HepG2 (cell line): ENCODE data around the gene KXD1. TPM values are rescaled to one million over a fixed set of nuclear protein-coding genes. Genes with fewer than 3 reads are reported as not detected.

Source experiments
- DNMT3B ChIP-seq: conservative IDR thresholded peaks from 2 replicates; pipeline ENCODE4 v1.6.1; 2016; ENCODE audit warnings: missing biosample characterization, control low read depth
- FLYWCH1 ChIP-seq: sonication (generic); formaldehyde crosslinking; IDR thresholded peaks from 2 replicates; pipeline ENCODE4 v1.8.1; 2023; ENCODE audit warnings: mild to moderate bottlenecking, missing genetic modification reagents
- FOXJ3 ChIP-seq: sonication (generic); formaldehyde crosslinking; IDR thresholded peaks from 2 replicates; pipeline ENCODE4 v1.4.0; 2020; ENCODE audit warnings: missing genetic modification reagents, mild to moderate bottlenecking, borderline replicate concordance
- GMEB2 ChIP-seq: IDR thresholded peaks from 2 replicates; pipeline ENCODE4 v1.6.1; 2016; ENCODE audit warnings: missing biosample characterization, missing genetic modification reagents, low read depth
- HMG20B ChIP-seq: conservative IDR thresholded peaks from 2 replicates; pipeline ENCODE4 v1.6.1; 2016; ENCODE audit warnings: missing genetic modification reagents, missing compliant biosample characterization
- HNRNPL ChIP-seq: fragments of 200-400 bp; formaldehyde crosslinking; IDR thresholded peaks from 2 replicates; pipeline ENCODE4 v1.6.1; 2017; ENCODE audit warnings: mild to moderate bottlenecking, low read depth, low read length
- KDM1A ChIP-seq: IDR thresholded peaks from 2 replicates; pipeline ENCODE4 v1.6.1; 2016; ENCODE audit warnings: missing compliant biosample characterization
- LBX2 ChIP-seq: sonication (generic); formaldehyde crosslinking; IDR thresholded peaks from 2 replicates; pipeline ENCODE4 v1.5.0; 2020; ENCODE audit warnings: missing genetic modification reagents, mild to moderate bottlenecking, borderline replicate concordance
- MXD1 ChIP-seq: sonication (generic); formaldehyde crosslinking; IDR thresholded peaks from 2 replicates; pipeline ENCODE4 v1.4.0; 2020; ENCODE audit warnings: mild to moderate bottlenecking, missing genetic modification reagents
- NCOR1 ChIP-seq: fragments of 200-600 bp; sonication (generic); IDR thresholded peaks from 2 replicates; pipeline ENCODE4 v1.7.0; 2017; ENCODE audit warnings: antibody characterized with exemption, low read length, borderline replicate concordance
- SNAPC2 ChIP-seq: sonication (generic); formaldehyde crosslinking; IDR thresholded peaks from 2 replicates; pipeline ENCODE4 v1.8.1; 2022; ENCODE audit warnings: mild to moderate bottlenecking, missing genetic modification reagents
- TEAD3 ChIP-seq: optimal IDR thresholded peaks from 2 replicates; pipeline ENCODE3; 2016; ENCODE audit warnings: borderline replicate concordance
- TRIM24 ChIP-seq: sonication (generic); formaldehyde crosslinking; IDR thresholded peaks from 2 replicates; pipeline ENCODE4 v1.8.0; 2022; ENCODE audit warnings: mild to moderate bottlenecking, missing genetic modification reagents
- YEATS4 ChIP-seq: sonication (generic); formaldehyde crosslinking; IDR thresholded peaks from 2 replicates; pipeline ENCODE4 v1.4.0; 2020; ENCODE audit warnings: missing genetic modification reagents, borderline replicate concordance
- ZBED4 ChIP-seq: sonication (generic); formaldehyde crosslinking; IDR thresholded peaks from 2 replicates; pipeline ENCODE4 v1.4.0; 2020; ENCODE audit warnings: missing genetic modification reagents, borderline replicate concordance
- ZKSCAN1 ChIP-seq: fragments of 150-350 bp; IDR thresholded peaks from 2 replicates; pipeline ENCODE4 v1.6.1; 2014; ENCODE audit warnings: low read length
- ZNF205 ChIP-seq: IDR thresholded peaks from 2 replicates; pipeline ENCODE4 v1.6.1; 2018; ENCODE audit warnings: missing biosample characterization, missing genetic modification reagents
- ZNF333 ChIP-seq: sonication (generic); formaldehyde crosslinking; IDR thresholded peaks from 2 replicates; pipeline ENCODE4 v1.4.0; 2020; ENCODE audit warnings: mild to moderate bottlenecking, missing genetic modification reagents, borderline replicate concordance
- ZNF607 ChIP-seq: sonication (generic); formaldehyde crosslinking; IDR thresholded peaks from 2 replicates; pipeline ENCODE4 v1.5.1; 2020; ENCODE audit warnings: missing genetic modification reagents, mild to moderate bottlenecking, borderline replicate concordance
- ZNF850 ChIP-seq: sonication (generic); formaldehyde crosslinking; conservative IDR thresholded peaks from 2 replicates; pipeline ENCODE4 v1.9.0; 2021; ENCODE audit warnings: mild to moderate bottlenecking, missing genetic modification reagents
- ZSCAN9 ChIP-seq: IDR thresholded peaks from 2 replicates; pipeline ENCODE4 v1.6.1; 2016; ENCODE audit warnings: borderline replicate concordance
- polyA plus RNA-seq, 8 experiments: library from polyadenylated mRNA; depleted of rRNA in 3 of 8; stranded (reverse) in 7 of 8; unstranded in 1 of 8; fragments of >200 nt; fragmentation: Illumina TruSeq in 4 of 8; extraction: Trizol in 4 of 8; gene quantifications; 2 replicates each; pipeline versions ENCODE4 v1.2.1 to v1.2.3, GENCODE V29; 2011 to 2016; ENCODE audit warnings: low read depth in 4 of 8, missing spikeins in 1 of 8, mixed read lengths in 1 of 8; ENCODE audit not compliant: insufficient read depth in 1 of 8
- total RNA-seq, 5 experiments: library from RNA; depleted of rRNA; stranded (reverse); fragments of >200 nt; fragmentation: Illumina TruSeq; extraction: Trizol; gene quantifications; 2 replicates each; pipeline ENCODE4 v1.2.3, GENCODE V29; 2016; ENCODE audit warnings: low read depth in 1 of 5
- TF ChIP-seq, protein P1 (sequence below): sonication (generic); formaldehyde crosslinking; IDR thresholded peaks from 2 replicates; pipeline ENCODE4 v1.4.0; 2020; ENCODE audit warnings: low read depth, mild to moderate bottlenecking, missing genetic modification reagents

KXD1 gene
- total and polyA plus RNA-seq, 2 of the 13 experiments (the other 11 are each of a cell fraction or from before 2014, with no cell fraction given), result 44.6 to 143 TPM

DNA sequence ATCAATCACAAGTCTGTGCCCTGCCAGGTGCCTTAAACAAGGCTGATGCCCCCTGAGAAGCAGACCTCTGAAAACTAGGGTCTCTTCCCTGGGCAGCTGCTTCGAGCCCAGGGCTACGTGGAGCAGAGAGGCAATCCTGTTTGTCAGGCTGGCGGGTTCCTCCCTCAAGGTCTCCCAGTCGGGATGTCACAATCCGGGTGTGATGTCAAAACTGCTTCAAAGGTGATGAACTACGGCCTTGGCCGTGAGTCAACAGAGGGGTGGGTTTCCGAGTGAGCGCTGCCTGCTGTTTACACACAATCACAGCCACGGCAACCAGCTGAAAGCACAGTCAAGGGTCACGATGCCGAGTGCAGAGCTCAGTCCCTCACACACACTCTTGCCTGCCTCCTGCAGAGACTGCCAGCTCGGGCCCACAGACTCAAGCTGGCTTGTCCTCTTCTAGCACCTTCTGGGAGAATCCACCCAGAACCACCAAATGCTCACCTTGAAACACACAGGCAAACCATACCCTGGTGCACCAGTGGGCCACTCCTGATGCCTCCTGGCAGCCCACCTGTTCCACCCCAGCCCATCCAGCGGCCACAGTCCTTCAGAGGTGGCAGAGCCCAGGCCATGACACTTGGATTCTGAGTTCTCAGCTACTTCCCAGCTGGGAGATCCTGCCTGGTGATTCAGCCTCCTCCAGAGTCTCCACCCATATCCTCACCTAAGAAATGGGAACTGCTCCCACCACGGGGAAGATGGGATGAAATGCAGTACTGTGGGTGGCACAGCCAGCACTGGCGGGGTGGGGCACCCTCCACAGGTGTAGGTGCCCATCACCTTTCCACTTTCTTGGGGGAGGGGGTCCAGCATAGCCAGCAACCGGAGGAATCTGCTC is 42.6 kb upstream of the KXD1 start (continued):
- TF ChIP-seq MXD1 (CRISPR knock-in tag) (0 out of 2 replicates have a peak, but pooled peaks have one; percentile 21), ZNF205 (CRISPR knock-in tag) (peak; percentile 98), HNRNPL (peak; percentile 46; the same call in 1 of the 2 replicates), ZNF333 (CRISPR knock-in tag) (peak; percentile 87), KDM1A (peak; percentile 98), NCOR1 (peak; percentile 96; the same call in 1 of the 2 replicates), ZNF607 (CRISPR knock-in tag) (peak; percentile 80; the same call in 1 of the 2 replicates), FOXJ3 (CRISPR knock-in tag) (peak; percentile 99), YEATS4 (CRISPR knock-in tag) (peak; percentile 96), ZNF850 (CRISPR knock-in tag) (0 out of 2 replicates have a peak, but pooled peaks have one; percentile 23), ZBED4 (CRISPR knock-in tag) (peak; percentile 91), TEAD3 (CRISPR knock-in tag) (peak; percentile 92), ZKSCAN1 (0 out of 2 replicates have a peak, but pooled peaks have one; percentile 13), DNMT3B (CRISPR knock-in tag) (0 out of 2 replicates have a peak, but pooled peaks have one; percentile 39), HMG20B (CRISPR knock-in tag) (peak; percentile 100), LBX2 (CRISPR knock-in tag) (peak; percentile 15; the same call in 1 of the 2 replicates), FLYWCH1 (CRISPR knock-in tag) (no peak), GMEB2 (CRISPR knock-in tag) (peak; percentile 51; the same call in 1 of the 2 replicates), SNAPC2 (CRISPR knock-in tag) (0 out of 2 replicates have a peak, but pooled peaks have one; percentile 62), ZSCAN9 (CRISPR knock-in tag) (peak; percentile 97; the same call in 1 of the 2 replicates), TRIM24 (peak; percentile 80; the same call in 1 of the 2 replicates)
- TF ChIP-seq, protein P1, sequence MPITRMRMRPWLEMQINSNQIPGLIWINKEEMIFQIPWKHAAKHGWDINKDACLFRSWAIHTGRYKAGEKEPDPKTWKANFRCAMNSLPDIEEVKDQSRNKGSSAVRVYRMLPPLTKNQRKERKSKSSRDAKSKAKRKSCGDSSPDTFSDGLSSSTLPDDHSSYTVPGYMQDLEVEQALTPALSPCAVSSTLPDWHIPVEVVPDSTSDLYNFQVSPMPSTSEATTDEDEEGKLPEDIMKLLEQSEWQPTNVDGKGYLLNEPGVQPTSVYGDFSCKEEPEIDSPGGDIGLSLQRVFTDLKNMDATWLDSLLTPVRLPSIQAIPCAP, result no peak
